ENCODE data around the gene NELFB.

NELFB gene

DNA sequence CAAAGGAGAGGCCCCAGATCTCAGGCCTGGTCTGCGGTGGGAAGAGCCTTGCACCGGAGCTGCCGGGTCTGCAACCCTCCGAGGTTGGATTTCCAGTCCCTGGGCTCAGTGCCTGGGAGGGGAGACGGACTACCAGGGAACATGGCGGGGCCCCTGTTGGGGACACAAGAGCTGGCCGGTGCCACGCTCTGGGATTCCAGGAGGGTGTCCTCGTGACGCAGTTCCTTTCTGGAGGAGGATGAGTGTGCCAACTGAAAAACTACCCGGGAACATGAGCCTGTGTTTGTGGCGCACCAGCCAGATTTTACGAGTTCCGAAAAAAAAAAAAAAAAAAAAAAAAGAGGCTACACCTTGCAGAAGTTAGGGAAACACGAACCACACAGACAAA lies 38.0 kb downstream of the NELFB start:
- TF ChIP-seq CTCF (IDR thresholded peaks at IDR 0.05; ENCODE audit: unreplicated experiment in 3 of 3), result no peak
- Mint-ChIP-seq H3K4me1 (peaks cover 13% of the 10 kb centered on the region), H3K36me3 (ENCODE audit: low read depth) (no peaks in the 10 kb centered on the region), H3K27ac (peak overlapping the region in 1 of 3 experiments; percentile 82), H3K9me3 (peaks cover 4% of the 10 kb centered on the region), H3K27me3 (ENCODE audit: low read depth) (peaks cover 18% of the 10 kb centered on the region), H3K4me3 (peak overlapping the region in 2 of 3 experiments; percentile 57 to 69)

DNA sequence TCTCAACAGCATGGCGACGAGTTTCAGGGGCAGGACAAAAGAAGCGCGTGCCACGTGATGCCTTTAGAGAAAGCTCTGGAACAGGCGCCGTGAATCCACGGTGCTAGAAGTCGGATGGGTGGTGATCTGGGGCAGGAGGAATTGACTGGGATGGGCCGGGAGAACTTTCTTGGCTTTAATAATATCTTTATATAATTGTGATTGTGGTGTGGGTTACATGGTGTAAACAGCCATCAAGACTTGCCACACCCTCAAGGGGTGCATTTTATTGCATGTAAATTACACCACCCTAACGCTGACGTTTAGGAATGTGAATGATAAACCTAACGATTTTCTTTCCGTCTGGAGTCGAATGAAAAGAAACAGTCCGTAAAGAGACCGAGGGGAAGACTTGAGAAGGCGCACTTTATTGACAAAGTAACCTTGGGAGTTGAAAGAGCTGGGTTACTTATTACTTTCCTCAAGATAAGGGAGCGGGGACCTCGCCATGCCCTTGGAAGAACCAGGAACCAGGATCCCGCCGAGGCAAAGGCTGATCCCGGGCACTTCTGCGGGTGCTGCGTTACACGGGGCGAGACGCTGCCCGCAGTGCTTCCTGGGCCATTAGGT lies 38.5 kb downstream of the NELFB start:
- H3K36me3 Mint-ChIP-seq (ENCODE audit: low read depth), result no peaks in the 10 kb centered on the region
- H3K4me3 Mint-ChIP-seq, result peak overlapping the region; percentile 57 to 69 (median 68)

GRCh38 chr9:137294091-137294680 lies 39.1 kb downstream of the NELFB start:
- H3K36me3 Mint-ChIP-seq (ENCODE audit: low read depth), result no peaks in the 10 kb centered on the region
- peaks cover 4% of the 10 kb centered on the region for H3K9me3 Mint-ChIP-seq
- H3K27ac Mint-ChIP-seq, result peak overlapping the region; percentile 22 to 82 (median 48)
- peak overlapping the region; percentile 69 to 78 (median 69) for H3K4me3 Mint-ChIP-seq
- H3K4me1 Mint-ChIP-seq, result peaks cover 13% of the 10 kb centered on the region
- TF ChIP-seq CTCF (IDR thresholded peaks at IDR 0.05; ENCODE audit: unreplicated experiment in 3 of 3), result peak in 1 of 3 experiments; percentile 18
- peaks cover 23% of the 10 kb centered on the region for H3K27me3 Mint-ChIP-seq (ENCODE audit: low read depth)

More for the DNA sequence above, 38.5 kb downstream of the NELFB start:
- H3K27ac Mint-ChIP-seq, result peak overlapping the region; percentile 22 to 82 (median 48)
- H3K4me1 Mint-ChIP-seq, result peaks cover 13% of the 10 kb centered on the region
- peaks cover 4% of the 10 kb centered on the region for H3K9me3 Mint-ChIP-seq
- TF ChIP-seq CTCF (IDR thresholded peaks at IDR 0.05; ENCODE audit: unreplicated experiment in 3 of 3), result no peak
- H3K27me3 Mint-ChIP-seq (ENCODE audit: low read depth), result peaks cover 23% of the 10 kb centered on the region

GRCh38 chr9:137294681-137295237 lies 39.6 kb downstream of the NELFB start:
- H3K9me3 Mint-ChIP-seq, result peaks cover 4% of the 10 kb centered on the region
- no peaks in the 10 kb centered on the region for H3K36me3 Mint-ChIP-seq (ENCODE audit: low read depth)
- H3K4me1 Mint-ChIP-seq, result peaks cover 15% of the 10 kb centered on the region
- peak overlapping the region; percentile 69 to 78 (median 69) for H3K4me3 Mint-ChIP-seq
- H3K27ac Mint-ChIP-seq, result peak overlapping the region in 2 of 3 experiments; percentile 48 to 82
- TF ChIP-seq CTCF (IDR thresholded peaks at IDR 0.05; ENCODE audit: unreplicated experiment in 3 of 3), result no peak
- H3K27me3 Mint-ChIP-seq (ENCODE audit: low read depth), result peaks cover 24% of the 10 kb centered on the region

GRCh38 chr9:137295238-137295811 lies 40.2 kb downstream of the NELFB start:
- Mint-ChIP-seq H3K27ac (no peak overlapping the region), H3K36me3 (ENCODE audit: low read depth) (no peaks in the 10 kb centered on the region), H3K9me3 (peaks cover 4% of the 10 kb centered on the region), H3K4me3 (peak overlapping the region in 1 of 3 experiments; percentile 41), H3K4me1 (peaks cover 19% of the 10 kb centered on the region), H3K27me3 (ENCODE audit: low read depth) (peaks cover 27% of the 10 kb centered on the region)
- peak; percentile 49 to 65 (median 55) for TF ChIP-seq CTCF (IDR thresholded peaks at IDR 0.05; ENCODE audit: unreplicated experiment in 3 of 3)

Measured in nephron (organoid).